Upper lobe of left lung (tissue), 4 donors: ENCODE data around the gene DNAJC25.

Experiments used
- EP300 ChIP-seq, 4 donors: sonication (generic); formaldehyde crosslinking; IDR thresholded peaks; one replicate each; pipeline ENCODE4 v1.5.1; 2017; ENCODE audit warnings: antibody characterized with exemption in 4 of 4, control low read depth in 2 of 4
- TF ChIP-seq, protein P1 (sequence below), 6 experiments: fragments of 450-650 bp in 4 of 6; fragments of 200-600 bp in 2 of 6; sonication (generic) in 2 of 6; IDR thresholded peaks; one replicate each; pipeline ENCODE4 v1.5.1; 2016 to 2019; ENCODE audit warnings: antibody characterized with exemption in 6 of 6

DNA sequence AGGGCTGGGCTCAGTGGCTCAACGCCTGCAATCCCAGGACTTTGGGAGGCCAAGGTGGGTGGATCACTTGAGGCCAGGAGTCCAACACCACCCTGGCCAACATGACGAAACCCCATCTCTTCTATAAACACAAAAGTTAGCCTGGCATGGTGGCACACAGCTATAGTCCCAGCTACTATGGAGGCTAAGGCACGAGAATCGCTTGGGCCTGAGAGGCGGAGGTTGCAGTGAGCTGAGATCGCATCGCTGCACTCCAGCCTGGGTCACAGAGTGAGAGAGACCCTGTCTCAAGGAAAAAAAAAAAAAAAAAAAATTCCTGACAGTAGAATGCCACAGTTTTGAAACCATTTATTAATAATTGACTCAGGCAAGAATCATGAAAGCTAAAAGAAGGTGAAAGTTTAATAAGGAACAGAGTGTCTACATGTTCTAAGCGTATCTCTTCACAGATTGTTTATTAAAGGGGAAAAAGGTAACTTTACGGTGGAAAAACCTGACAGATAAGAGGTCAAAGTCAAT lies 26.0 kb upstream of the DNAJC25 start:
- TF ChIP-seq, protein P1, sequence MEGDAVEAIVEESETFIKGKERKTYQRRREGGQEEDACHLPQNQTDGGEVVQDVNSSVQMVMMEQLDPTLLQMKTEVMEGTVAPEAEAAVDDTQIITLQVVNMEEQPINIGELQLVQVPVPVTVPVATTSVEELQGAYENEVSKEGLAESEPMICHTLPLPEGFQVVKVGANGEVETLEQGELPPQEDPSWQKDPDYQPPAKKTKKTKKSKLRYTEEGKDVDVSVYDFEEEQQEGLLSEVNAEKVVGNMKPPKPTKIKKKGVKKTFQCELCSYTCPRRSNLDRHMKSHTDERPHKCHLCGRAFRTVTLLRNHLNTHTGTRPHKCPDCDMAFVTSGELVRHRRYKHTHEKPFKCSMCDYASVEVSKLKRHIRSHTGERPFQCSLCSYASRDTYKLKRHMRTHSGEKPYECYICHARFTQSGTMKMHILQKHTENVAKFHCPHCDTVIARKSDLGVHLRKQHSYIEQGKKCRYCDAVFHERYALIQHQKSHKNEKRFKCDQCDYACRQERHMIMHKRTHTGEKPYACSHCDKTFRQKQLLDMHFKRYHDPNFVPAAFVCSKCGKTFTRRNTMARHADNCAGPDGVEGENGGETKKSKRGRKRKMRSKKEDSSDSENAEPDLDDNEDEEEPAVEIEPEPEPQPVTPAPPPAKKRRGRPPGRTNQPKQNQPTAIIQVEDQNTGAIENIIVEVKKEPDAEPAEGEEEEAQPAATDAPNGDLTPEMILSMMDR (IDR thresholded peaks at IDR 0.05) = no peak
- TF ChIP-seq EP300 (IDR thresholded peaks at IDR 0.05) = no peak
